ENCODE measurements around the gene TCF12.
A peak's percentile ranks its signal among the peaks of the same experiment; 100 is the strongest.

TCF12 gene

GRCh38 chr15:57205996-57206395 is 287.6 kb downstream of the TCF12 start:
- no peak overlapping the region for H3K4me3 ChIP-seq (ENCODE audit: low read depth in 1 of 2, low read length in 2 of 2)
- no peak overlapping the region for H3K27ac ChIP-seq (ENCODE audit: low read depth, low read length)
- no peaks in the 10 kb centered on the region for H3K27me3 ChIP-seq (ENCODE audit: control insufficient read depth in 1 of 2, insufficient read depth in 2 of 2, low read length in 2 of 2)
- no peaks in the 10 kb centered on the region for H3K36me3 ChIP-seq (ENCODE audit: control insufficient read depth in 1 of 2, insufficient read depth in 2 of 2, low read length in 2 of 2)
- H3K9ac ChIP-seq (ENCODE audit: low read depth in 1 of 2, low read length in 2 of 2): no peak overlapping the region
- H3K4me1 ChIP-seq (ENCODE audit: control insufficient read depth in 1 of 2, insufficient read depth in 2 of 2, low read length in 2 of 2): peaks cover 6 to 10% of the 10 kb centered on the region in 2 donors
- H3K9me3 ChIP-seq (ENCODE audit: control insufficient read depth in 1 of 2, low read length in 2 of 2): no peaks in the 10 kb centered on the region

DNA sequence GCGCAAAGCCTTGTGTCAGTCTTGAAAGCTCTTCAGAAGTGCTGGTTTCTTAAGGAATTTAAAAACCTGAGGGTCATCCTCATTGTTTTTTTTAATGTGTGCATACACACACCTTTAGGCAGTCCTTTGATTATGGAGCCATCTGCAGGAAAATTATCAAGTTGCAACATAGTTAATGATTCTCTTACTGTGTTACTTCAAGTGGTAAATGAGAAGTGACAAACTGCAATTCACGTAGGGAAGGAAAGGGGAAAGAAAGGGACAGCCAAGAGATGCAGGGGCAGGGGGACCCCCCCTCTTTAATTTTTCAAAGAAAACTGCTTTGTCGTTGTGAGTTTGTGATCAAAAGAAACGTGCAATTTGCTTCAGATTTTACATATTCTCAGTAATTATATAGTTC is 295.4 kb downstream of the TCF12 start:
- Histone ChIP-seq H3K4me1 (ENCODE audit: control insufficient read depth in 1 of 2, insufficient read depth in 2 of 2, low read length in 2 of 2) (peaks cover 0 to 26% of the 10 kb centered on the region in 2 donors), H3K9ac (ENCODE audit: low read depth in 1 of 2, low read length in 2 of 2) (no peak overlapping the region), H3K36me3 (ENCODE audit: control insufficient read depth in 1 of 2, insufficient read depth in 2 of 2, low read length in 2 of 2) (no peaks in the 10 kb centered on the region), H3K9me3 (ENCODE audit: control insufficient read depth in 1 of 2, low read length in 2 of 2) (no peaks in the 10 kb centered on the region), H3K27me3 (ENCODE audit: control insufficient read depth in 1 of 2, insufficient read depth in 2 of 2, low read length in 2 of 2) (no peaks in the 10 kb centered on the region), H3K27ac (ENCODE audit: low read depth, low read length) (no peak overlapping the region), H3K4me3 (ENCODE audit: low read depth in 1 of 2, low read length in 2 of 2) (no peak overlapping the region)

GRCh38 chr15:57215326-57215725 is 296.9 kb downstream of the TCF12 start:
- H3K9ac ChIP-seq (ENCODE audit: low read depth in 1 of 2, low read length in 2 of 2): no peak overlapping the region

DNA sequence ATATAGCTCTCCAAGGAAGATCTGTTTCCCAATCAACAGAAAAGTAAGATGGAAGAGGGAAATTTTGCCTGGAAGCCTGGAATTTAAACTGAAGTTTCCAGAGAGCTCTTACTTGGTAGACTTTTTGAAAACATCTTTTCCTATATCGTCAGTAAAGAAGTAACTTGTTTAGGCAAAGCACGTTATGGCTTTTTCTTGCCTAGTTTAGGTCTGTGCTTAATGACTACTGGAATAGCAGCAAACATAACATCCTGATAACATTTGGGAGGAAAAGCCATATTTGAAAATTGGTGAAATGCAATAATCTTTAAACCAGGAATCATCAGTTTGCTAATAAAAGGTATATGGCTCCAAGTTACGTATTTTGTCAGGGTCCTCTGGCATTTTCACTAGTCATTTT is 297.4 kb downstream of the TCF12 start:
- H3K36me3 ChIP-seq (ENCODE audit: control insufficient read depth in 1 of 2, insufficient read depth in 2 of 2, low read length in 2 of 2): no peaks in the 10 kb centered on the region
- H3K4me1 ChIP-seq (ENCODE audit: control insufficient read depth in 1 of 2, insufficient read depth in 2 of 2, low read length in 2 of 2): peaks cover 0 to 31% of the 10 kb centered on the region in 2 donors
- H3K27ac ChIP-seq (ENCODE audit: low read depth, low read length): no peak overlapping the region
- no peaks in the 10 kb centered on the region for H3K9me3 ChIP-seq (ENCODE audit: control insufficient read depth in 1 of 2, low read length in 2 of 2)
- H3K4me3 ChIP-seq (ENCODE audit: low read depth in 1 of 2, low read length in 2 of 2): no peak overlapping the region
- H3K9ac ChIP-seq (ENCODE audit: low read depth in 1 of 2, low read length in 2 of 2): no peak overlapping the region
- no peaks in the 10 kb centered on the region for H3K27me3 ChIP-seq (ENCODE audit: control insufficient read depth in 1 of 2, insufficient read depth in 2 of 2, low read length in 2 of 2)

More at GRCh38 chr15:57215326-57215725, 296.9 kb downstream of the TCF12 start:
- H3K4me1 ChIP-seq (ENCODE audit: control insufficient read depth in 1 of 2, insufficient read depth in 2 of 2, low read length in 2 of 2): peaks cover 0 to 31% of the 10 kb centered on the region in 2 donors
- no peak overlapping the region for H3K27ac ChIP-seq (ENCODE audit: low read depth, low read length)
- no peaks in the 10 kb centered on the region for H3K27me3 ChIP-seq (ENCODE audit: control insufficient read depth in 1 of 2, insufficient read depth in 2 of 2, low read length in 2 of 2)
- no peak overlapping the region for H3K4me3 ChIP-seq (ENCODE audit: low read depth in 1 of 2, low read length in 2 of 2)
- H3K9me3 ChIP-seq (ENCODE audit: control insufficient read depth in 1 of 2, low read length in 2 of 2): no peaks in the 10 kb centered on the region
- no peaks in the 10 kb centered on the region for H3K36me3 ChIP-seq (ENCODE audit: control insufficient read depth in 1 of 2, insufficient read depth in 2 of 2, low read length in 2 of 2)

DNA sequence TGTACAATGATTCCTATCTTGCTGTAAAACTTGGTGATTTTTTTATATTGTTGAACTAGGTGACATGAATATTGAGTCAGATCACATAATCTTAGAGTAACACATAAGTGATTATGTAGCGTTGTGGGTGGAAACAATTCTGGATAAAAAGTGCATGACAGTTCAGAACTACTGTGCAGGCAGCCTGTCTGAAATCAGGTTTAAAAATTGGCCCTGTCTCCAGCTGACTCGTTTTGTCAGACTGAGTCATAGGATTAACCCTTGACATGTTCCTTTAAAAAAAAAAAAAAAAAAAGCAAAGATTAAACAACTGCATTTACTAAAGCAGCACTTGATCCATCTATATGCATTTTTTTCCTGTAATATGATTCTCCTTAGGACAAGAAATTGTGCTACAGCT is 297.8 kb downstream of the TCF12 start:
- no peaks in the 10 kb centered on the region for H3K36me3 ChIP-seq (ENCODE audit: control insufficient read depth in 1 of 2, insufficient read depth in 2 of 2, low read length in 2 of 2)
- H3K4me3 ChIP-seq (ENCODE audit: low read depth in 1 of 2, low read length in 2 of 2): no peak overlapping the region
- no peak overlapping the region for H3K9ac ChIP-seq (ENCODE audit: low read depth in 1 of 2, low read length in 2 of 2)
- H3K27ac ChIP-seq (ENCODE audit: low read depth, low read length): no peak overlapping the region
- no peaks in the 10 kb centered on the region for H3K9me3 ChIP-seq (ENCODE audit: control insufficient read depth in 1 of 2, low read length in 2 of 2)
- H3K27me3 ChIP-seq (ENCODE audit: control insufficient read depth in 1 of 2, insufficient read depth in 2 of 2, low read length in 2 of 2): no peaks in the 10 kb centered on the region
- H3K4me1 ChIP-seq (ENCODE audit: control insufficient read depth in 1 of 2, insufficient read depth in 2 of 2, low read length in 2 of 2): peaks cover 0 to 31% of the 10 kb centered on the region in 2 donors

DNA sequence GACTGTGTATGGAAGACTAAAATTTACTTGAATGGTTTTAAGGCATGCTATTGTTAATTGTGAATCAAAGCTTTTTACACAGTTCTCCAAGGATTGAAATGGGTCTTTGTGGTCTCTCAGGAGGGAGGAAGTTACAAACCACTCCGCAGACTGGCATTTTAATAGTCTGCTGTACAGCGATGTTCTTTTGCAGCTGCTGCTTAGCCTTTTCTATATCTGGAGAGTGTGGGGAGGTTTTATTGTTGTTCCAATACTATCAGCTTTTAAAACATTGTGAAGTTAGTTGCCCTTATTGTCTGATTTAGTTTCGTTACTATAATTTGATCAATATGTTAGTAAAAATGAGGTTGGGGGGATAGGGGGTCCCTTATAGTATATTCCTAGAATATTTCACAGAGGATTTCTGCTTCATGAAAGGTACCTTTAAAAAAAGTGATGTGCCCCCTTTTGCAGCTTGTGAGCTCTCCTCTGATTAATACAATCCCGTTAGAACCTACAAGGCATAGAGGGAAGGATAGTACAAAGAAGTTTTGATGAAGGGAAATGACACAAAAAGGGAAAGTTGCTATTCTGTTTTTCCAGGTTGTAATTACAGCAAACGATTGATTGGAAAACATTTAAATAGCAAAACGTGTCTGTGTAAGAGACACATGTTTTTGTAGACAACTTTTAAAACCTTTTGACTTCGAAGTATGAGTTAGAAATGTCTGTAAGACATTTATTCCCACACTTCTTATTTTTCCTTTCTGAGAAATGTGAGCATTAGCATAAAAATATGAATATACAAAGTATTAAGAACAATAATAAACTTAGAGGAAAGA is 299.5 kb downstream of the TCF12 start:
- Histone ChIP-seq H3K27ac (ENCODE audit: low read depth, low read length) (no peak overlapping the region), H3K9me3 (ENCODE audit: control insufficient read depth in 1 of 2, low read length in 2 of 2) (no peaks in the 10 kb centered on the region), H3K4me3 (ENCODE audit: low read depth in 1 of 2, low read length in 2 of 2) (no peak overlapping the region), H3K36me3 (ENCODE audit: control insufficient read depth in 1 of 2, insufficient read depth in 2 of 2, low read length in 2 of 2) (no peaks in the 10 kb centered on the region), H3K9ac (ENCODE audit: low read depth in 1 of 2, low read length in 2 of 2) (no peak overlapping the region), H3K4me1 (ENCODE audit: control insufficient read depth in 1 of 2, insufficient read depth in 2 of 2, low read length in 2 of 2) (peaks cover 0 to 31% of the 10 kb centered on the region in 2 donors), H3K27me3 (ENCODE audit: control insufficient read depth in 1 of 2, insufficient read depth in 2 of 2, low read length in 2 of 2) (no peaks in the 10 kb centered on the region)

DNA sequence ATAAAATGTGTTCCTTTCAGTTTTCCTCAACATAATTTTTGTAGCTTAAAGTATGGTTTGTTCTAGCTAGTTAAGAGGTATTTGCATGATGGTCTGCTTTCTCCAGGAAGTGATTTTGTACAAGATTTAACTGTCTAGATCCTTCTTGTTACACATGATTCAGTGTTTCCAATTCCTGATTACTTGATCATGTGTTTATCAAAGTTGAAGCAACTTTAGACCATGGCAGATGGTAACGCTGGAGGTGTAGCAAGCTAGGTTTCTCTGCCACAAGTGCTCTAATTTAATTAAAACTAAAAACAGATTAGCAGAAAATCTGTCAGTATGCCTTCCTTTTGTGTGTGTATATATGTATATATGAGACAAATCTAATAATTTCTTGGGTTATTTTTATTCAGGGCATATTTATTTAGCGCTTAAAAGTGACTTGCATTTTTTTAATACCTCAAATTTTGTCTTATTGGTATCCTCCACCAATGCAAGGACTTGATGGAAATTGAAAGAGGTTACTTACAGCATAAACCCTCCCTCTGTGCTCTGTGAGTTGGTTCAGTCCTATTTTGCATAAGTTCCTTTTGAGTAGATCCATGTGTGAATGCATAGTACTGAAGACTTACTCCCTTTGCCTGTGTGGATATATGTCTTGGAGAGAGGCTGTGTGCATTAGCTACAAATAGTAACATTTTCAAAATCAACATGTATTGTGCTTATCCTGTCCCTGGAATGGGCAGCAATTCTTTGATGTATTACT is 300.6 kb downstream of the TCF12 start:
- peak overlapping the region; percentile 20 for H3K27ac ChIP-seq (ENCODE audit: low read depth, low read length)
- peak overlapping the region in 1 of 2 donors; percentile 12 for H3K9ac ChIP-seq (ENCODE audit: low read depth in 1 of 2, low read length in 2 of 2)
- H3K4me3 ChIP-seq (ENCODE audit: low read depth in 1 of 2, low read length in 2 of 2): peak overlapping the region; percentile 25 to 50
- no peaks in the 10 kb centered on the region for H3K9me3 ChIP-seq (ENCODE audit: control insufficient read depth in 1 of 2, low read length in 2 of 2)
- H3K27me3 ChIP-seq (ENCODE audit: control insufficient read depth in 1 of 2, insufficient read depth in 2 of 2, low read length in 2 of 2): no peaks in the 10 kb centered on the region
- H3K4me1 ChIP-seq (ENCODE audit: control insufficient read depth in 1 of 2, insufficient read depth in 2 of 2, low read length in 2 of 2): peaks cover 0 to 31% of the 10 kb centered on the region in 2 donors
- no peaks in the 10 kb centered on the region for H3K36me3 ChIP-seq (ENCODE audit: control insufficient read depth in 1 of 2, insufficient read depth in 2 of 2, low read length in 2 of 2)

DNA sequence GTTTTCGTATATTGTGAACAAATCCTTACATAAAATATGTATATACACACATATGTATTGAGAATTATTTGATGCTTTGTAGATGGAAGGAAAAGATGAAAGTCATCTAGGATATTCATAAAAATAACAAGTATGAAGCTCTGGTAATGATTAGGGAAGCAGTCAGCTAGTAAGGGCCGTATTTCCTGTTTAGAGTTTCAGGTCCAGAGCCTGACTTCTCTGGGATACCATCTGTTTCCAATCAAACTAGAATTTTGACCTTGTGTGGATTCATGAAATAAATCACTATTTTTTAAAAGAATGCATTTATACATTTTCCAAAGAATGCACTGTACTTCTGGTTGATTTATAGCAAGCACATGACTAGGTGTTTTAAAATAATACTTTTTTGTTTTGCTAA is 301.8 kb downstream of the TCF12 start:
- Histone ChIP-seq H3K4me1 (ENCODE audit: control insufficient read depth in 1 of 2, insufficient read depth in 2 of 2, low read length in 2 of 2) (peaks cover 0 to 28% of the 10 kb centered on the region in 2 donors), H3K9ac (ENCODE audit: low read depth in 1 of 2, low read length in 2 of 2) (peak overlapping the region in 1 of 2 donors; percentile 39), H3K36me3 (ENCODE audit: control insufficient read depth in 1 of 2, insufficient read depth in 2 of 2, low read length in 2 of 2) (no peaks in the 10 kb centered on the region), H3K4me3 (ENCODE audit: low read depth in 1 of 2, low read length in 2 of 2) (peak overlapping the region in 1 of 2 donors; percentile 50), H3K9me3 (ENCODE audit: control insufficient read depth in 1 of 2, low read length in 2 of 2) (no peaks in the 10 kb centered on the region), H3K27me3 (ENCODE audit: control insufficient read depth in 1 of 2, insufficient read depth in 2 of 2, low read length in 2 of 2) (no peaks in the 10 kb centered on the region), H3K27ac (ENCODE audit: low read depth, low read length) (no peak overlapping the region)

DNA sequence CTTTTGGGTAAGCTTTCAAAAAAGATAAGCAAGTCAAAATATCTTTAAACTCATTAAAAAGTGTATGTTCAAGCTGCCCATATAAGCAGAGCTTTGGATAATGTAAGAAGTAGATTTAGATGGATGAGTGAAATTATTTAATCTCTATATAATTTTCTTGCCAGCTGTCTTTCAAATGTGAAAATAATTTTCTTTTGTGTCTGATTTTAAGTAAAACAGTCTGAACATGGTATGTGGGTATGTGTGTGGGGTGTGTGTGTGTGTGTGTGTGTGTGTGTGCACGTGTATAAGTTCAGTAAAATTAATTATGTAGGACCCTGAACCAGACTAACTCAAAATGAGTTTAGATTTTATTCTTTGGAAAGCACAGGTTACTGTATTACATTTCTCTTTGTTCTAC is 302.7 kb downstream of the TCF12 start:
- peak overlapping the region in 1 of 2 donors; percentile 47 for H3K4me3 ChIP-seq (ENCODE audit: low read depth in 1 of 2, low read length in 2 of 2)

GRCh38 chr15:57223345-57223744 is 304.9 kb downstream of the TCF12 start:
- Histone ChIP-seq H3K36me3 (ENCODE audit: control insufficient read depth in 1 of 2, insufficient read depth in 2 of 2, low read length in 2 of 2) (no peaks in the 10 kb centered on the region), H3K4me1 (ENCODE audit: control insufficient read depth in 1 of 2, insufficient read depth in 2 of 2, low read length in 2 of 2) (peaks cover 0 to 14% of the 10 kb centered on the region in 2 donors), H3K9me3 (ENCODE audit: control insufficient read depth in 1 of 2, low read length in 2 of 2) (no peaks in the 10 kb centered on the region), H3K9ac (ENCODE audit: low read depth in 1 of 2, low read length in 2 of 2) (no peak overlapping the region), H3K27ac (ENCODE audit: low read depth, low read length) (no peak overlapping the region), H3K4me3 (ENCODE audit: low read depth in 1 of 2, low read length in 2 of 2) (peak overlapping the region in 1 of 2 donors; percentile 15), H3K27me3 (ENCODE audit: control insufficient read depth in 1 of 2, insufficient read depth in 2 of 2, low read length in 2 of 2) (no peaks in the 10 kb centered on the region)

More for the DNA sequence above, 302.7 kb downstream of the TCF12 start:
- Histone ChIP-seq H3K9me3 (ENCODE audit: control insufficient read depth in 1 of 2, low read length in 2 of 2) (no peaks in the 10 kb centered on the region), H3K36me3 (ENCODE audit: control insufficient read depth in 1 of 2, insufficient read depth in 2 of 2, low read length in 2 of 2) (no peaks in the 10 kb centered on the region), H3K4me1 (ENCODE audit: control insufficient read depth in 1 of 2, insufficient read depth in 2 of 2, low read length in 2 of 2) (peaks cover 0 to 21% of the 10 kb centered on the region in 2 donors), H3K27me3 (ENCODE audit: control insufficient read depth in 1 of 2, insufficient read depth in 2 of 2, low read length in 2 of 2) (no peaks in the 10 kb centered on the region), H3K27ac (ENCODE audit: low read depth, low read length) (no peak overlapping the region), H3K9ac (ENCODE audit: low read depth in 1 of 2, low read length in 2 of 2) (no peak overlapping the region)

Data from duodenal mucosa (tissue), 2 donors.